Measurements from ENCODE around the gene APLP1.

DNA sequence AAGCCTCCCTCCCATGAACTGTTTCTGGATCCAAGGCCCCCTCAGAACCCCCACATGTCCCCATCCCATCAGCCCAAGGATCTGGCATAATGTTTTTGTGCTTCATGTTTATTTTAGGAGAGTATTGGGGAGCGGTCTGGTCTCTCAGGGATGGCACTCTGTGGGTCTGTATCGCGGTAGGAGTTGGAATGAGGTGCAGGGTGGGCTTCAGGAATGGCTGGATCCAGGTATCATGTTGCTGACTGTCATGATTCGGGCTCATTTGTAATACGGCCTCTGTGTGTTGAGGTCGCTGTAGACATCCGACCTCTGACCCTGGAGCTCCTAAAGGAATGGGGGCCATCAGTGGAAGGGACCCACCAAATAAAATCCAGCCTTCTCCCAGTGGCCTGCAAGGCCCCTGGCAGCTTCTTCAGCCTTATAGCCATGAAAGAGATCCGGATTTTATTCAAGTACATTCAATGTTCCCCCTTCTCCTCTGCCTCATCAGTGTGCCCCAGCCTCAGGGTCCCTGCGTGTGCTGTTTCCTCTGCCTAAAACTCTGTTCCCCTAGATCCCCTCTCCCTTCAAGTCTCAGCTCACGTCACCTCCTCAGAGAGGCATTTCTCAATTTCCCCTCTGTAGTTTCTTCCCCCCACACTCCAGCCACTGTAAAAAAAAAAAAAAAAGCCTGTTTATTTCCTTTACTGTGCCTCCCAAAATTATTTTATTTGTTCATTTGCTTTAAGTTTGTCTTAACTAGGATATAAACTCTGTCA lies 36.1 kb downstream of the APLP1 start:
- TF ChIP-seq, protein P1, sequence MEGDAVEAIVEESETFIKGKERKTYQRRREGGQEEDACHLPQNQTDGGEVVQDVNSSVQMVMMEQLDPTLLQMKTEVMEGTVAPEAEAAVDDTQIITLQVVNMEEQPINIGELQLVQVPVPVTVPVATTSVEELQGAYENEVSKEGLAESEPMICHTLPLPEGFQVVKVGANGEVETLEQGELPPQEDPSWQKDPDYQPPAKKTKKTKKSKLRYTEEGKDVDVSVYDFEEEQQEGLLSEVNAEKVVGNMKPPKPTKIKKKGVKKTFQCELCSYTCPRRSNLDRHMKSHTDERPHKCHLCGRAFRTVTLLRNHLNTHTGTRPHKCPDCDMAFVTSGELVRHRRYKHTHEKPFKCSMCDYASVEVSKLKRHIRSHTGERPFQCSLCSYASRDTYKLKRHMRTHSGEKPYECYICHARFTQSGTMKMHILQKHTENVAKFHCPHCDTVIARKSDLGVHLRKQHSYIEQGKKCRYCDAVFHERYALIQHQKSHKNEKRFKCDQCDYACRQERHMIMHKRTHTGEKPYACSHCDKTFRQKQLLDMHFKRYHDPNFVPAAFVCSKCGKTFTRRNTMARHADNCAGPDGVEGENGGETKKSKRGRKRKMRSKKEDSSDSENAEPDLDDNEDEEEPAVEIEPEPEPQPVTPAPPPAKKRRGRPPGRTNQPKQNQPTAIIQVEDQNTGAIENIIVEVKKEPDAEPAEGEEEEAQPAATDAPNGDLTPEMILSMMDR (optimal IDR thresholded peaks at IDR 0.05 in 1 of 3, IDR thresholded peaks at IDR 0.05 in 1 of 3, conservative IDR thresholded peaks at IDR 0.05 in 1 of 3; ENCODE audit: extremely low read depth in 1 of 3, insufficient read depth in 2 of 3, low read length in 3 of 3) = no peak
- no peak for TF ChIP-seq EZH2 (IDR thresholded peaks at IDR 0.05; ENCODE audit: low read length)

All from keratinocyte (primary cell).